Activated T-cell treated with anti-CD3 and anti-CD28 coated beads, Interleukin-2, amount 50 U/mL, for 72 hours (primary cell): ENCODE data around the gene SLC12A7. TPM values are rescaled to one million over a fixed set of nuclear protein-coding genes. Genes with fewer than 3 reads are reported as not detected.

ENCODE experiments used
- ATAC-seq, 2 donors: fragments of 150-1000 bp; cut with Tn5 transposase; replicated peaks in 1 of 2; 2 replicates each; pipeline ENCODE4 v1.10.0; 2021; ENCODE audit warnings: moderate library complexity in 2 of 2, mild to moderate bottlenecking in 1 of 2
- DNase-seq, 2 donors: peaks; one replicate each; pipeline ENCODE4 v3.0.0; 2021 to 2022; ENCODE audit warnings: mixed read lengths in 1 of 2
- H3K27ac Mint-ChIP-seq: one replicate; pipeline ENCODE4 v1.8.0; 2022; ENCODE audit warnings: mild to moderate bottlenecking, moderate library complexity, mixed read lengths
- H3K27me3 Mint-ChIP-seq: one replicate; pipeline ENCODE4 v1.8.0; 2022; ENCODE audit warnings: low read depth, mixed read lengths
- H3K36me3 Mint-ChIP-seq, 2 donors: one replicate each; pipeline ENCODE4 v1.8.0; 2022; ENCODE audit warnings: mixed read lengths in 2 of 2, mild to moderate bottlenecking in 1 of 2; ENCODE audit not compliant: insufficient read depth in 2 of 2
- H3K4me1 Mint-ChIP-seq: one replicate; pipeline ENCODE4 v1.8.0; 2022; ENCODE audit warnings: low read depth, mixed read lengths
- H3K4me3 Mint-ChIP-seq, 2 donors: one replicate each; pipeline ENCODE4 v1.8.0; 2022; ENCODE audit warnings: mild to moderate bottlenecking in 2 of 2, mixed read lengths in 2 of 2, moderate library complexity in 2 of 2
- H3K9me3 Mint-ChIP-seq, 2 donors: one replicate each; pipeline ENCODE4 v1.8.0; 2022; ENCODE audit warnings: mixed read lengths in 2 of 2
- total RNA-seq, 2 donors: library from RNA; stranded (reverse); gene quantifications; one replicate each; pipeline ENCODE4 v1.2.3, GENCODE V29; 2022

The SLC12A7 gene
- total RNA-seq, 2 donors from 2014 or later, result 14.8 to 29.0 TPM

GRCh38 chr5:1057485-1058082 lies 54.3 kb downstream of the SLC12A7 start:
- H3K4me3 Mint-ChIP-seq, result no peak overlapping the region
- H3K27me3 Mint-ChIP-seq, result no peaks in the 10 kb centered on the region
- DNase-seq, result no peak
- ATAC-seq, result no peak
- H3K27ac Mint-ChIP-seq, result no peak overlapping the region
- H3K4me1 Mint-ChIP-seq, result no peaks in the 10 kb centered on the region
- H3K9me3 Mint-ChIP-seq, result no peaks in the 10 kb centered on the region
- no peaks in the 10 kb centered on the region for H3K36me3 Mint-ChIP-seq

GRCh38 chr5:1056611-1057484 lies 55.0 kb downstream of the SLC12A7 start:
- Mint-ChIP-seq H3K4me3 (no peak overlapping the region), H3K4me1 (no peaks in the 10 kb centered on the region), H3K9me3 (no peaks in the 10 kb centered on the region), H3K36me3 (no peaks in the 10 kb centered on the region), H3K27ac (no peak overlapping the region), H3K27me3 (no peaks in the 10 kb centered on the region)
- no peak for DNase-seq
- peak in 1 of 2 donors; percentile 11 for ATAC-seq

- Mint-ChIP-seq H3K36me3 (no peaks in the 10 kb centered on the region), H3K4me1 (no peaks in the 10 kb centered on the region), H3K27me3 (no peaks in the 10 kb centered on the region), H3K27ac (no peak overlapping the region), H3K4me3 (no peak overlapping the region), H3K9me3 (no peaks in the 10 kb centered on the region)
- no peak for DNase-seq
- no peak for ATAC-seq
Measured at GRCh38 chr5:1055896-1056610, 55.8 kb downstream of the SLC12A7 start.

- DNase-seq (no peak), ATAC-seq (no peak)
- no peak overlapping the region for H3K4me3 Mint-ChIP-seq
- H3K4me1 Mint-ChIP-seq, result no peaks in the 10 kb centered on the region
- H3K9me3 Mint-ChIP-seq, result no peaks in the 10 kb centered on the region
- no peak overlapping the region for H3K27ac Mint-ChIP-seq
- no peaks in the 10 kb centered on the region for H3K27me3 Mint-ChIP-seq
- H3K36me3 Mint-ChIP-seq, result no peaks in the 10 kb centered on the region
Measured at GRCh38 chr5:1054799-1055775, 56.8 kb downstream of the SLC12A7 start.

- H3K9me3 Mint-ChIP-seq, result no peaks in the 10 kb centered on the region
- ATAC-seq (no peak), DNase-seq (no peak)
- no peaks in the 10 kb centered on the region for H3K27me3 Mint-ChIP-seq
- no peaks in the 10 kb centered on the region for H3K36me3 Mint-ChIP-seq
- H3K4me1 Mint-ChIP-seq, result no peaks in the 10 kb centered on the region
- H3K4me3 Mint-ChIP-seq, result no peak overlapping the region
- H3K27ac Mint-ChIP-seq, result no peak overlapping the region
Measured at GRCh38 chr5:1054018-1054798, 57.7 kb downstream of the SLC12A7 start.

- no peak overlapping the region for H3K27ac Mint-ChIP-seq
- H3K27me3 Mint-ChIP-seq, result no peaks in the 10 kb centered on the region
- H3K9me3 Mint-ChIP-seq, result peaks cover 1% of the 10 kb centered on the region in 2 donors
- H3K4me3 Mint-ChIP-seq, result no peak overlapping the region
- no peaks in the 10 kb centered on the region for H3K36me3 Mint-ChIP-seq
- no peaks in the 10 kb centered on the region for H3K4me1 Mint-ChIP-seq
- ATAC-seq (no peak), DNase-seq (no peak)
Measured at GRCh38 chr5:1053391-1054017, 58.4 kb downstream of the SLC12A7 start.

- no peak overlapping the region for H3K27ac Mint-ChIP-seq
- no peaks in the 10 kb centered on the region for H3K27me3 Mint-ChIP-seq
- peaks cover 8% of the 10 kb centered on the region in 2 donors for H3K9me3 Mint-ChIP-seq
- no peak for DNase-seq
- ATAC-seq, result no peak
- no peak overlapping the region for H3K4me3 Mint-ChIP-seq
- no peaks in the 10 kb centered on the region for H3K4me1 Mint-ChIP-seq
- H3K36me3 Mint-ChIP-seq, result peaks cover under 1 to 3% of the 10 kb centered on the region in 2 donors
Measured at GRCh38 chr5:1052641-1053390, 59.0 kb downstream of the SLC12A7 start.

- no peak for ATAC-seq
- DNase-seq, result no peak
- Mint-ChIP-seq H3K27ac (no peak overlapping the region), H3K36me3 (peaks cover 8 to 9% of the 10 kb centered on the region in 2 donors), H3K4me1 (no peaks in the 10 kb centered on the region), H3K4me3 (no peak overlapping the region), H3K9me3 (peaks cover 15% of the 10 kb centered on the region in 2 donors), H3K27me3 (no peaks in the 10 kb centered on the region)
Measured at GRCh38 chr5:1052076-1052475, 59.8 kb downstream of the SLC12A7 start.

GRCh38 chr5:1051366-1051720 lies 60.5 kb downstream of the SLC12A7 start:
- Mint-ChIP-seq H3K4me1 (no peaks in the 10 kb centered on the region), H3K4me3 (no peak overlapping the region)

GRCh38 chr5:1050423-1051365 lies 61.2 kb downstream of the SLC12A7 start:
- Mint-ChIP-seq H3K4me3 (no peak overlapping the region), H3K4me1 (no peaks in the 10 kb centered on the region), H3K27ac (no peak overlapping the region), H3K36me3 (peaks cover 16 to 23% of the 10 kb centered on the region in 2 donors), H3K27me3 (no peaks in the 10 kb centered on the region), H3K9me3 (peaks cover 29% of the 10 kb centered on the region in 2 donors)
- DNase-seq (no peak), ATAC-seq (no peak)

More at GRCh38 chr5:1051366-1051720, 60.5 kb downstream of the SLC12A7 start:
- no peak overlapping the region for H3K27ac Mint-ChIP-seq
- peaks cover 22 to 23% of the 10 kb centered on the region in 2 donors for H3K9me3 Mint-ChIP-seq
- no peak for DNase-seq
- no peaks in the 10 kb centered on the region for H3K27me3 Mint-ChIP-seq
- ATAC-seq, result no peak
- peaks cover 12 to 17% of the 10 kb centered on the region in 2 donors for H3K36me3 Mint-ChIP-seq
